GM19372 (cell line): ENCODE measurements around the gene STAT1.
A peak's percentile ranks its signal among the peaks of the same experiment; 100 is the strongest.

ENCODE experiments used
- ATAC-seq: cut with Tn5 transposase; IDR thresholded peaks from one replicate; pipeline ENCODE4 v1.9.1; 2021; ENCODE audit warnings: mild to moderate bottlenecking, low read depth, moderate library complexity; ENCODE audit not compliant: unreplicated experiment

Gene STAT1

GRCh38 chr2:191013932-191014652, at the start of gene STAT1:
TSS of gene STAT1 (minus strand) at chr2:191014171. CDS start at chr2:191010003, 4,168 bp downstream.
- ATAC-seq, result peak; percentile 83

- ATAC-seq, result no peak
These were observed 49.6 kb upstream of the STAT1 start for GRCh38 chr2:191063584-191063983.

GRCh38 chr2:191061381-191061980, 47.5 kb upstream of the STAT1 start:
- ATAC-seq, result no peak

GRCh38 chr2:191059308-191059707, 45.3 kb upstream of the STAT1 start:
- no peak for ATAC-seq

GRCh38 chr2:191056228-191056627, 42.3 kb upstream of the STAT1 start:
- ATAC-seq, result peak; percentile 49

- no peak for ATAC-seq
These were observed 39.3 kb upstream of the STAT1 start for GRCh38 chr2:191053256-191053655.

GRCh38 chr2:191051825-191052778, 38.1 kb upstream of the STAT1 start:
- ATAC-seq, result no peak

GRCh38 chr2:191051177-191051576, 37.2 kb upstream of the STAT1 start:
- no peak for ATAC-seq

- ATAC-seq, result no peak
These were observed 36.6 kb upstream of the STAT1 start for GRCh38 chr2:191050640-191050987.

- ATAC-seq, result peak; percentile 43
These were observed 36.0 kb upstream of the STAT1 start for GRCh38 chr2:191049728-191050639.

GRCh38 chr2:191048073-191048472, 34.1 kb upstream of the STAT1 start:
- ATAC-seq, result no peak

- no peak for ATAC-seq
These were observed 31.2 kb upstream of the STAT1 start for GRCh38 chr2:191045141-191045540.

GRCh38 chr2:191043438-191043837, 29.5 kb upstream of the STAT1 start:
- no peak for ATAC-seq

GRCh38 chr2:191041418-191042161, 27.6 kb upstream of the STAT1 start:
- ATAC-seq, result no peak

GRCh38 chr2:191039616-191040015, 25.6 kb upstream of the STAT1 start:
- no peak for ATAC-seq

- no peak for ATAC-seq
These were observed 24.8 kb upstream of the STAT1 start for GRCh38 chr2:191038741-191039140.

GRCh38 chr2:191038241-191038725, 24.3 kb upstream of the STAT1 start:
- no peak for ATAC-seq

- no peak for ATAC-seq
These were observed 23.4 kb upstream of the STAT1 start for GRCh38 chr2:191037351-191037750.

GRCh38 chr2:191036363-191036762, 22.4 kb upstream of the STAT1 start:
- ATAC-seq, result no peak
